Fibroblast of villous mesenchyme (primary cell): ENCODE data around the gene MAFB. TPM values are rescaled to one million over a fixed set of nuclear protein-coding genes. Genes with fewer than 3 reads are reported as not detected.

ENCODE experiments used
- DNase-seq: peaks from one replicate; pipeline ENCODE4 v3.0.0-alpha.2; 2010; ENCODE audit warnings: low read depth
- H3K4me3 ChIP-seq: 2 replicates; pipeline ENCODE4 v1.5.1; 2011; ENCODE audit warnings: low read depth, mild to moderate bottlenecking, low read length
- total RNA-seq: library from RNA; depleted of rRNA; stranded (reverse); fragments of >200 nt; gene quantifications from 2 replicates; pipeline ENCODE4 v1.2.3, GENCODE V29; 2012
- TF ChIP-seq, protein P1 (sequence below): IDR thresholded peaks from 2 replicates; pipeline ENCODE4 v1.5.1; 2012; ENCODE audit warnings: low read depth, mild to moderate bottlenecking, low read length; ENCODE audit not compliant: insufficient read depth

Gene MAFB
- total RNA-seq, 1 donor, result 0.43 TPM

DNA sequence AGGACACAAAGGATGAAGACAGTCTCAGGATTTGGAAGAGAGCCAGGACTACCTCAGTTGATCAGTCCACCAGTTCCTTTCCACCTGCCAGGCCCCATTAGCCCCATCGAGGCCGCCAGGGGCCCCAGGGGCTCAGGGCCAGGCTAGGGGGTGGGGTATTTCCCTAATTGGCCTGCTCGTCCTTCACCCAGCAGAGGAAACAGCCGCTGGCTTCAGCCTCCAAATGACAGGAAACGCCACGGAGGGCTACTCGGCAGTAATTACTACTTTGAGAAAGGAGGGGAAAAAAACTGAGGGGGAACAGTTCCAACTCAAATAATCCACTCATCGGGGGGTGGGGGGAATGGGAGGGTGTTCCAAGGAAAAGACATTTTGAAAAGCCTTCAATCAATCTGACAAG is 42.7 kb downstream of the MAFB start:
- H3K4me3 ChIP-seq, result no peak overlapping the region
- TF ChIP-seq, protein P1, sequence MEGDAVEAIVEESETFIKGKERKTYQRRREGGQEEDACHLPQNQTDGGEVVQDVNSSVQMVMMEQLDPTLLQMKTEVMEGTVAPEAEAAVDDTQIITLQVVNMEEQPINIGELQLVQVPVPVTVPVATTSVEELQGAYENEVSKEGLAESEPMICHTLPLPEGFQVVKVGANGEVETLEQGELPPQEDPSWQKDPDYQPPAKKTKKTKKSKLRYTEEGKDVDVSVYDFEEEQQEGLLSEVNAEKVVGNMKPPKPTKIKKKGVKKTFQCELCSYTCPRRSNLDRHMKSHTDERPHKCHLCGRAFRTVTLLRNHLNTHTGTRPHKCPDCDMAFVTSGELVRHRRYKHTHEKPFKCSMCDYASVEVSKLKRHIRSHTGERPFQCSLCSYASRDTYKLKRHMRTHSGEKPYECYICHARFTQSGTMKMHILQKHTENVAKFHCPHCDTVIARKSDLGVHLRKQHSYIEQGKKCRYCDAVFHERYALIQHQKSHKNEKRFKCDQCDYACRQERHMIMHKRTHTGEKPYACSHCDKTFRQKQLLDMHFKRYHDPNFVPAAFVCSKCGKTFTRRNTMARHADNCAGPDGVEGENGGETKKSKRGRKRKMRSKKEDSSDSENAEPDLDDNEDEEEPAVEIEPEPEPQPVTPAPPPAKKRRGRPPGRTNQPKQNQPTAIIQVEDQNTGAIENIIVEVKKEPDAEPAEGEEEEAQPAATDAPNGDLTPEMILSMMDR, result no peak
- no peak for DNase-seq

DNA sequence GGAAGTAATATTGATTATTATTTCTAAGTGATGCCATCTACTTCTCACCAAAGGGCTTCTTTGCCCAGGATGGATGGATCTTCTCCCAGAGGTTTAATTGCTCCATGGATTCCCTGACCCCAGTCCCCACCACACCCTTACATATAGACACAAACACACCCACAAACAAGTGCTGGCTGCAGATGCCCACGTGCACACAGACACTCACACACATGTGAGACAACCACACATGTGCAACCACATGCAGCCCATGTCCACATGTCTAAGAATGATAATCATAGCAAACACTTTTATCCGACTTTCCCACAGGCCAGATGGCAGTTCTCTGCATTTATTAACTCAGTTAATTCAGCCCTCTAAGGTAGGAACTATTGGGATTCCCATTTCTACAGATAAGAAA is 44.2 kb downstream of the MAFB start:
- no peak overlapping the region for H3K4me3 ChIP-seq
- TF ChIP-seq, protein P1, result no peak
- no peak for DNase-seq

DNA sequence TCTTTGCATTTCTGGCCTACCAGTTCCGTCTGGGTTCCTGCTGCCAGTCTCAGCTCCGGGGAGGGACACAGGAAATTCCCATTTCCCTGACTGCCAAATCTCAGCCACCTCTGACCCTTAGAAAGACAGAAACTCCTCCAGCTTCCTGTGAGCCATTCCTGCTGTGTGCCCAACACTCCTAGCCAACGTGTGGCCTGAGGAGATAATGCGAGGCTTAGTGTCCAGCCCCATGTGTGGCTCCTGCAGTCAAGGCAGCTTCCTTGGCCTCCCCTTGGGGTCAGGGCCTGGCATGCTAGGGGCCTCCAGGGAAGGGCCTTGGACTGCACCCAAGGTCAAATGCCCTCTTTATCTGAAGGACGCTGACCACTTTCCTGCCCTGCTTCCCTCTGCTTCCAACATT is 45.1 kb downstream of the MAFB start:
- no peak overlapping the region for H3K4me3 ChIP-seq
- TF ChIP-seq, protein P1, result no peak
- no peak for DNase-seq

DNA sequence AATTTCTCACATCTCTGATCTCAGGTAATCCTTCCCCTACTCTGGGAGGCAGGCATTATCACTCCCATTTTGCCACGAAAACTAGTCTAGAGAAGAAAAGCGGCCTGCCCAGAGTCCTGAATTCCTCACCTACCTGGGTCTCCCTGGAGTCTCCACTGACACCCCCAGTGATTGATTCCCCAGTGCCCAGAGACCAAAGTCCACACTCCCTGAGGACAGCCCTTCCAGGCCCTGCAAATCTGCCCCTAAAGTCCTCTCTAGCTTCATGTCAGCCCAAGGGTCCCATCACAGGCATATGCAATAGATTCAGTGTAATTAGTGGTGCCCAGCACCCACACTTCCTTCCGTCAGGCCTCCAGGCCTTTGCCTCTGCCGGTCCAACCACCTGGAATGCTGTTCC is 47.2 kb downstream of the MAFB start:
- no peak for DNase-seq
- H3K4me3 ChIP-seq, result no peak overlapping the region
- TF ChIP-seq, protein P1, result no peak

DNA sequence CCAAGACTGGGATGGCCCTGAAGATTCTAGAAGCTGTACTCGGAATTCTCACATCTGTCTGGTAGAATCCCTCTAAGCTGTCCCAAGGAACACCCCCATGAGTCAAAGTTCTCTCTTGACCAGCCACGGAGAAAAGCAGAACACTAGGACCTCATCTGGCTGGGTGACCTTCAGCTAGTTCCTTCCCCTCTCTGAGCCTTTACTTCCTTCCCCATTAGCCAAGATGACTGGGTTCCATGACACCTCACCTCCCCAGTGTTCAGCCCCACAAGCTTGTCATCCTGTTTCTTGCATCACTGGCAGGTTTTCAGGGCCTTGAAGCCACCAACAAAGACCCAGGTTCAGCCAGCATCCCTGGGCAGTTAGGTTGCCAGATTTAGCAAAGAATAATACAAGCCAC is 47.8 kb downstream of the MAFB start:
- H3K4me3 ChIP-seq, result no peak overlapping the region
- TF ChIP-seq, protein P1, result no peak
- DNase-seq, result no peak

DNA sequence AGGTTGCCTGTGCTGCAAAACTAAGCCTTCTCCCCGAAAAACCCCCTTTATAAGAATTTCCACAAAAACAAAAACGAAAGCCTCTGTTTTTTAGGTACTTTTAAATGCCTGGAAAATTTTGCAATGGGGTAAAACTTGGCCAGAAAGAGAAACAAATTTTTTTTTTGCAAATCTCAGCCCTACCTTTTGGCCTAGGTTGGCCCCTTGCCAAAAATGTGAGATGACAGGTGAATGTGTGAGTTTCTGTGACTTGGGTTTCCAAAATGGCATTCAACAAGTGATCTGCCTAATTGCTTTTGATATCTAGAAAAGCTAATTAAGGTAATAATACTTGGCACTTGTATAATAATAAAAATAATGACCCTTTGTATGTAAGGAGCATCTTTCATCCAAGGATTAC is 48.4 kb downstream of the MAFB start:
- TF ChIP-seq, protein P1, result no peak
- no peak for DNase-seq
- H3K4me3 ChIP-seq, result no peak overlapping the region

DNA sequence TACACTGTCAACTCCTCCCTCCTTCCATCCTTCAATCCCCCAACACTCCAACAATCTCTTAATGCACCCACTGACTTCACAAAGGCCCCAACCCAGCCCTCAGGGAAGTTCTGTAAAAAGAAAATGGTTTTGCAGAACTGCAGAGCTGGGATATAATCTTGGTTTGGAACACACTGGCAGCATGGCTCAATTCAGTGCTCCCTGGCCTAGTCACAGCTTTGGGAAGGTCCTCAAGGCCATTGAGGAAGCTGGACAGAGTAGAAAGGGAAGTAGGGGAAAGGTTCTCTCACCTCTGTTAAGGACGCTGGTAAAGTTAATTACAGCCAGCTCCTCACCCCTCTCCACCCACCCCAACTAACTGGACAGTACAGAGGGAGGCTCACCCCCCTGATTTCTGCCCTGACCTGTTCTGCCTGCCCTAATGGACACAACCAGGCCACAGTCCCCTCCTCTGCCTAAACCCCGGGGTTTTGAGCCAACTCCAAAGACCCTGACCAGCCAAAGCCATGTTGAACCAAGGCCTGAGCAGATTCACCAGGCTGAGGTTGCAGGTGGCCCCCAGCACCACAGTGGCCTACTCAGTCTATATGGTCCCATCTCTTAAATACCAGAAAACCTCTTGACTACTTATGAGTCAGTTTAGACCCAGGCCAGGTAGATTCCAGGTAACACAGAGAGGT is 49.2 kb downstream of the MAFB start:
- TF ChIP-seq, protein P1, result no peak
- no peak for DNase-seq

More for the DNA sequence above, 49.2 kb downstream of the MAFB start:
- H3K4me3 ChIP-seq, result no peak overlapping the region
